GM12891 (cell line): ENCODE measurements around the gene STARD10.

Experiments used
- POLR2A ChIP-seq: IDR thresholded peaks from 2 replicates; pipeline ENCODE4 v1.6.1; 2011; ENCODE audit warnings: low read depth, low read length, control low read depth
- POLR2AphosphoS5 ChIP-seq: IDR thresholded peaks from 2 replicates; pipeline ENCODE4 v1.6.1; 2011; ENCODE audit warnings: low read depth, low read length, control low read depth
- POU2F2 ChIP-seq: IDR thresholded peaks from 2 replicates; pipeline ENCODE4 v1.6.1; 2011; ENCODE audit warnings: low read depth, mild to moderate bottlenecking, control low read depth, low read length, moderate library complexity
- TAF1 ChIP-seq: IDR thresholded peaks from 2 replicates; pipeline ENCODE4 v1.6.1; 2011; ENCODE audit warnings: low read depth, low read length, control low read depth

DNA sequence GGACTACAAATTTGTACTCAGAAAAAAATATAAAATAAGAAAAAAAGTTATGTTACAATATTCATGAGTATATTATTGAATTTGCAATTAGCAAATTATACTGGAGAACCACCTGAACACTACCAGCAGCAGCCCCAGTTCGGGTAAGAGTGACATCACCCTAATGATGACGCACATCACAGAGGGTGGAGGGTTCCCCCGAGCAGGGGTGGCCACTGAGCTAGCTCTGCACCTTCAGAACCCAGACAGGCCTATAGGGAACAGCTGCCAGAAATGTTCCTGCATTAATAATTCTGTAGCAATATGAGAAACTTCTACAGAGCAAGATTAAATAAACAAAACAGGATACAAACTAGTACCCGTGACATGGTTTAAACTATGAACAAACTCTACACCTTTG lies 24.2 kb downstream of the STARD10 start:
- TF ChIP-seq POLR2A (no peak), POLR2AphosphoS5 (no peak), POU2F2 (no peak), TAF1 (no peak)
